GM18951 (cell line): Measurements from ENCODE around the gene DCTN4.
"Not testable (repeated sequence)": the region's sequence is repeated elsewhere in the genome, so short reads cannot be mapped to it uniquely, and the experiment has no call there.

Experiments used
- POLR2A ChIP-seq: IDR thresholded peaks from 4 replicates; pipeline ENCODE4 v1.6.1; 2011; ENCODE audit warnings: mild to moderate bottlenecking; ENCODE audit not compliant: insufficient read length, insufficient read depth; ENCODE audit errors: extremely low read depth
- in situ Hi-C: fragments of 300-500 bp; cut with MboI; formaldehyde crosslinking; loops from one replicate; pipeline ENCODE4 v1.12.0; 2022; ENCODE audit warnings: low sequenced_read_pairs, mixed read lengths, inconsistent platforms; ENCODE audit not compliant: unreplicated experiment

Gene DCTN4

GRCh38 chr5:150765799-150766169 is 7.0 kb upstream of the DCTN4 start:
- in situ Hi-C loops, result no loop called here
- TF ChIP-seq POLR2A, result no peak

DNA sequence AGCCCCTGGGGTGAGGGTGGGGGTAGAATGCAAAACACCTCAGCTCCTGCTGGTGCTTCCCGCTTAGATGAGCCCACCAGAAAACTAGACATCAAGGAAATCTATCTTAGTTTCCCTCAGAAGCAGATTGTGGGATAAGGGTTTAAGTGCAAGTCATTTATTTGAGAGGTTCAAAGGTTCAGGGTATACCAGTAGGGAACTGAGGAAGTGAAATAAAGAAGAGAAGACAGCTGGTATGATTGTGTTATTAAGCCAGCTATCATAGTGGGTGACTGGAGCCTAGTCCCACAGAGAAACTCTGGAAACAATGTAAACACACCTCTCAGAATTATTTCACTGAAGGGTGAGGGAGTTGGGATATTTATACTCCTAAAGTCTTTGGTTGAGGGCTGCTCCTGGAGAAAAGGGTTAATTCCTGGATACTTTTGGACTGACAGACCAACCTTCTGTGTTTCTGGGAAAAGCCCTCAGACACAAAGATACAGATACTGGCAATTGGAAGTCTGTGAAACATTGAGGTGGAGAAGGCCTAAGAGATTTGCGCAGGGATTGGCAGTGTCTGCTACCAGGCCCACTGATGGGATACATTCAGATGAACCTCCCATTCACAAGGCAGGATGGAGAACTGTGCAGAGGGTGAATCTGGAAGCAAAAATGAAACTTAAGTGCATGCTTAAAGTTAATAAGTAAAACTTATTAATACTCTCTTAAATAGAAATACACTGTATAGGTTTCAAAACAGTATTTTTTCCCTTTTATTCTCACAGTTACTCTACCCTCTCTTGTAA is 6.4 kb upstream of the DCTN4 start:
- in situ Hi-C loops, result no loop called here
- no peak for TF ChIP-seq POLR2A

- no peak for TF ChIP-seq POLR2A
- in situ Hi-C loops, result no loop called here
These were observed 5.7 kb upstream of the DCTN4 start for GRCh38 chr5:150764530-150764929.

GRCh38 chr5:150763023-150763769 is 4.4 kb upstream of the DCTN4 start:
- in situ Hi-C loops, result no loop called here
- no peak for TF ChIP-seq POLR2A

GRCh38 chr5:150762211-150762610 is 3.4 kb upstream of the DCTN4 start:
- no peak for TF ChIP-seq POLR2A
- in situ Hi-C loops, result no loop called here

- in situ Hi-C loops, result no loop called here
- no peak for TF ChIP-seq POLR2A
These were observed 442 bp upstream of the DCTN4 start for GRCh38 chr5:150759334-150759583.

DNA sequence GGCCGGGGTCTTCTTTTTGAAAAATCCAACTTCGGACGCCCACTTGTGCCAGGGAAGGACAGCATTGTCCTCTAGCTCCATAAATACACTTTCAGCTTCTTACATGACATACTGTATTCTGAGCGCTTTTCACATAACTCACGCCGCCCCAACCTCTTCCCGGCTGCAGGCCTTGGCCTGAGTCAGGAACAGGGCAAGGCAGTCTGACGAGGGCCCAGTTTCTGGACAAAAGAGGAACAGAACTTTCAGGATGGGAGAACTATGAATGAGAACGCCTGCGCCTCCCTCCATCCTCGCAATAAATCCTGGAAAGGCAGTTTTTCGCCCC is 650 bp downstream of the DCTN4 start:
- no peak for TF ChIP-seq POLR2A
- in situ Hi-C loops, result no loop called here

DNA sequence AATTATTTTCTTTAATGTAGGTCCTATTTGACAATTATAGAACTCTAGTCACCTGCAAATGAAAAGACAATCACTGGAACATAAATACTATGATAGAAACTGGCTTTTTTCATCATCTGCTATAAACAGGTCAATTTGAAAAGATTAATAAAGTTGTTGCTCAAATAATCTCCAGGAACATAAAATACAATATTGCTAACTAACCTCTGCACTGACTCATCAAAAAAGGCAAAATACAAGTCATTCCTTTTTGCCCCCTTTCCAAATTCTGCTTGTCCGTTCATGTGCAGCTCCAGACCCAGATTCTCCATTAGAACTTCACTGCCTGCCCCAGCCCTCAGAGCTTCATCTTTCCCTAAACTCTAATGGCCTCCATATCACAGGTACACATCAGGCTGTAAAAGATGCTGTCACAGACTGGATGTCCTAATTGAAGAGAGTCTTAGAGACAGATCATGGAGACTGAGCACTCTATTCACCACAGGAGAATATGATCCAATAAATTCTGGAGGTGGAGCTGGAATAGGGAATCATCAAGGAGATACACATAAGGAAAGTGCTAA is 1.6 kb downstream of the DCTN4 start:
- in situ Hi-C loops, result no loop called here
- no peak for TF ChIP-seq POLR2A

- TF ChIP-seq POLR2A, result no peak
- in situ Hi-C loops, result no loop called here
These were observed 5.0 kb downstream of the DCTN4 start for GRCh38 chr5:150753863-150754262.

- TF ChIP-seq POLR2A, result no peak
- in situ Hi-C loops, result no loop called here
These were observed 5.4 kb downstream of the DCTN4 start for GRCh38 chr5:150753463-150753862.

DNA sequence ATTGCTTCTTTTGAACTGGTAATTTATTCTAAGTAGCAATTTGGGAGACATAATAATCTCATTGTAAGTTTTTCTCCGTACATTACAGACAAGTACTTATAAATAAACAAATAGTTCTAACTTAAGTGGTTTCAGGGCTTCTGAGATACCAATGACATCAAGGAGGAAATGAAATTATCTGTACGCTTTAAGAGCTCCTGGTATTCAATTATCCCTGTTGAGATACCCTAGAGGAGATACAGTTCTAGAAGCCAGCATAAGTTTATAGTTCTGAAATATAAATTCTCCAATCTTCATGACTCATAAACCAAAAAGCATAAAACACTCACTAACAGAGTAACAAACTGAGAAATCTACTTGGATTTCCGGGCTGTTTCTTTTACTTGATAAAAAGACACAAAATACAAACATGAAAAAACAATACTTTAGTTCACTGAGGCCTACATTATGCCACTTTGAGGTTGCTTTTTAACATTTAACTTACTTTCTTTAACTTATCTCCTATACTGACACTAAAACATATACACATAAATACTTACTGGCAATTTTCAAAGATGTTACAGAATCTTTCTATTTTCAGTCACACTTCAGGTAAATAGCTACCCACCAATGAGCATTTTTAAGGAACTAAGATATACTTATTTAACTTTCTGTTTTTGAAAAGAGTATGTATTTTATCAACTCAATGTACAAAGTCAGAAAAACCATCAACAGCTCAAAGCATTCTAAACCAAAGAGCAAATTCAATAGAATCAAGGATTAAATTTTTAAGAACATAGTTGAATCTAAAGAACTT is 7.5 kb downstream of the DCTN4 start:
- in situ Hi-C loops, result no loop called here
- no peak for TF ChIP-seq POLR2A

GRCh38 chr5:150750469-150750868 is 8.3 kb downstream of the DCTN4 start:
- in situ Hi-C loops, result no loop called here

GRCh38 chr5:150743142-150743488 is 15.7 kb downstream of the DCTN4 start:
- in situ Hi-C loops, result not testable (repeated sequence)

More at GRCh38 chr5:150750469-150750868, 8.3 kb downstream of the DCTN4 start:
- TF ChIP-seq POLR2A, result no peak

- in situ Hi-C loops, result not testable (repeated sequence)
These were observed 16.2 kb downstream of the DCTN4 start for GRCh38 chr5:150742455-150743141.
